SK-N-SH treated with all-trans-retinoic acid at 6 μM for 48 hours (cell line): ENCODE results near the gene KL.

Source experiments
- ATAC-seq: fragments of 200-7000 bp; cut with Tn5 transposase; 3 replicates; pipeline ENCODE4 v1.9.1; 2020; ENCODE audit warnings: mild to moderate bottlenecking, moderate library complexity
- ARNTL ChIP-seq: fragments of 450-650 bp; formaldehyde crosslinking; IDR thresholded peaks from 2 replicates; pipeline ENCODE4 v1.5.0; 2020; ENCODE audit warnings: low read depth, mild to moderate bottlenecking, moderate library complexity, borderline replicate concordance
- BACH2 ChIP-seq: fragments of 250-450 bp; sonication (Bioruptor Pico); IDR thresholded peaks from 2 replicates; pipeline ENCODE4 v1.9.0; 2021; ENCODE audit warnings: mild to moderate bottlenecking, borderline replicate concordance
- CSDC2 ChIP-seq: fragments of 250-450 bp; sonication (Bioruptor Pico); IDR thresholded peaks from 2 replicates; pipeline ENCODE4 v1.5.0; 2020; ENCODE audit warnings: mild to moderate bottlenecking, moderate library complexity
- ESRRG ChIP-seq: fragments of 250-450 bp; sonication (Bioruptor Pico); IDR thresholded peaks from 2 replicates; pipeline ENCODE4 v1.6.1; 2021; ENCODE audit warnings: mild to moderate bottlenecking
- GLIS3 ChIP-seq: fragments of 250-450 bp; sonication (Bioruptor Pico); IDR thresholded peaks from 2 replicates; pipeline ENCODE4 v1.5.0; 2020; ENCODE audit warnings: mild to moderate bottlenecking, moderate library complexity
- ISL1 ChIP-seq: fragments of 250-450 bp; sonication (Bioruptor Pico); IDR thresholded peaks from 2 replicates; pipeline ENCODE4 v2.1.2; 2022; ENCODE audit warnings: mild to moderate bottlenecking, moderate library complexity
- OSR1 ChIP-seq: fragments of 250-450 bp; sonication (Bioruptor Pico); IDR thresholded peaks from 2 replicates; pipeline ENCODE4 v1.8.0; 2022; ENCODE audit warnings: moderate library complexity, mild to moderate bottlenecking, inconsistent platforms
- POU6F1 ChIP-seq: fragments of 250-450 bp; sonication (Bioruptor Pico); IDR thresholded peaks from 2 replicates; pipeline ENCODE4 v1.8.0; 2021; ENCODE audit warnings: low read depth, mild to moderate bottlenecking, moderate library complexity, borderline replicate concordance
- PPARA ChIP-seq: fragments of 250-450 bp; sonication (Bioruptor Pico); IDR thresholded peaks from 2 replicates; pipeline ENCODE4 v1.5.0; 2020; ENCODE audit warnings: mild to moderate bottlenecking, borderline replicate concordance
- RARB ChIP-seq: fragments of 250-450 bp; sonication (Bioruptor Pico); IDR thresholded peaks from 2 replicates; pipeline ENCODE4 v1.8.0; 2021; ENCODE audit warnings: mild to moderate bottlenecking, moderate library complexity
- SNAI2 ChIP-seq: fragments of 250-450 bp; sonication (Bioruptor Pico); IDR thresholded peaks from 2 replicates; pipeline ENCODE4 v1.5.0; 2020; ENCODE audit warnings: mild to moderate bottlenecking, moderate library complexity
- TCF4 ChIP-seq: fragments of 250-450 bp; sonication (Bioruptor Pico); IDR thresholded peaks from 2 replicates; pipeline ENCODE4 v1.8.0; 2021; ENCODE audit warnings: mild to moderate bottlenecking, moderate library complexity, borderline replicate concordance
- TOX ChIP-seq: fragments of 250-450 bp; sonication (Bioruptor Pico); IDR thresholded peaks from 2 replicates; pipeline ENCODE4 v1.8.0; 2021; ENCODE audit warnings: mild to moderate bottlenecking, moderate library complexity, borderline replicate concordance
- TSHZ2 ChIP-seq: fragments of 250-450 bp; sonication (Bioruptor Pico); IDR thresholded peaks from 2 replicates; pipeline ENCODE4 v1.5.0; 2020; ENCODE audit warnings: mild to moderate bottlenecking, moderate library complexity
- ZC3H10 ChIP-seq: fragments of 250-450 bp; sonication (Bioruptor Pico); IDR thresholded peaks from 2 replicates; pipeline ENCODE4 v1.5.1; 2021; ENCODE audit warnings: mild to moderate bottlenecking, moderate library complexity
- ZFP3 ChIP-seq: fragments of 250-450 bp; sonication (Bioruptor Pico); IDR thresholded peaks from 2 replicates; pipeline ENCODE4 v1.5.0; 2020; ENCODE audit warnings: mild to moderate bottlenecking, moderate library complexity
- ZFP30 ChIP-seq: fragments of 450-650 bp; formaldehyde crosslinking; IDR thresholded peaks from 2 replicates; pipeline ENCODE4 v1.5.0; 2022; ENCODE audit warnings: mild to moderate bottlenecking, moderate library complexity
- ZNF8 ChIP-seq: fragments of 450-650 bp; formaldehyde crosslinking; IDR thresholded peaks from 2 replicates; pipeline ENCODE4 v1.5.0; 2020; ENCODE audit warnings: mild to moderate bottlenecking, moderate library complexity
- TF ChIP-seq, protein P1 (sequence below): fragments of 250-450 bp; sonication (Bioruptor Pico); IDR thresholded peaks from 2 replicates; pipeline ENCODE4 v1.5.1; 2021; ENCODE audit warnings: mild to moderate bottlenecking, moderate library complexity
- TF ChIP-seq, protein P2 (sequence below): fragments of 250-450 bp; sonication (Bioruptor Pico); IDR thresholded peaks from 2 replicates; pipeline ENCODE4 v1.5.1; 2020; ENCODE audit warnings: low read depth, mild to moderate bottlenecking, moderate library complexity
- TF ChIP-seq, protein P3 (sequence below): fragments of 250-450 bp; sonication (Bioruptor Pico); IDR thresholded peaks from 2 replicates; pipeline ENCODE4 v1.8.0; 2020; ENCODE audit warnings: mild to moderate bottlenecking, moderate library complexity, borderline replicate concordance

Gene KL

DNA sequence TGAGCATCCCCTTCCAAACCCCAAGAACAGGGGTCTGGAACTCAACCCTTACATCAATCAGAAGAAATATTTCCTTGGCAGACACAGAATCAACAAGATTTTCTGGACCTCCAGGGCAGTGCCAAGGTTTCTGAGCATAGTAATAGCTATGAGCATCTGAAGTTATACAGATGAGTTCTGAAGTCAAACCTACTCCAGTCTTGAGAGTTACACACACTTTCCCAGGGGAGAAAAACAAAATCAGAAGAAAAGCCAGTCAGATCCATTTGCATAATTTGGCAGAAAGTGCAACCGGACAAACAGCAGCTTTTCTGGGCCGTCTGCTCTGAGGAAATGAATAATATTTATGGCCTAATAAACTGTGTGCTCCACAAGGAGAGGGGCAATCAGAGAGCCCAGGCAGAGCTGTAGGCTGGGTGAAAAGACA lies 93.1 kb downstream of the KL start:
- ATAC-seq = no peak
- TF ChIP-seq POU6F1 (CRISPR knock-in tag) = no peak
- TF ChIP-seq OSR1 = no peak
- TF ChIP-seq BACH2 (CRISPR knock-in tag) = no peak
- TF ChIP-seq ESRRG = no peak
- TF ChIP-seq ZFP30 = no peak
- no peak for TF ChIP-seq CSDC2 (CRISPR knock-in tag)
- TF ChIP-seq SNAI2 = no peak
- TF ChIP-seq, protein P1, sequence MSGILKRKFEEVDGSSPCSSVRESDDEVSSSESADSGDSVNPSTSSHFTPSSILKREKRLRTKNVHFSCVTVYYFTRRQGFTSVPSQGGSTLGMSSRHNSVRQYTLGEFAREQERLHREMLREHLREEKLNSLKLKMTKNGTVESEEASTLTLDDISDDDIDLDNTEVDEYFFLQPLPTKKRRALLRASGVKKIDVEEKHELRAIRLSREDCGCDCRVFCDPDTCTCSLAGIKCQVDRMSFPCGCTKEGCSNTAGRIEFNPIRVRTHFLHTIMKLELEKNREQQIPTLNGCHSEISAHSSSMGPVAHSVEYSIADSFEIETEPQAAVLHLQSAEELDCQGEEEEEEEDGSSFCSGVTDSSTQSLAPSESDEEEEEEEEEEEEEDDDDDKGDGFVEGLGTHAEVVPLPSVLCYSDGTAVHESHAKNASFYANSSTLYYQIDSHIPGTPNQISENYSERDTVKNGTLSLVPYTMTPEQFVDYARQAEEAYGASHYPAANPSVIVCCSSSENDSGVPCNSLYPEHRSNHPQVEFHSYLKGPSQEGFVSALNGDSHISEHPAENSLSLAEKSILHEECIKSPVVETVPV = no peak
- TF ChIP-seq, protein P2, sequence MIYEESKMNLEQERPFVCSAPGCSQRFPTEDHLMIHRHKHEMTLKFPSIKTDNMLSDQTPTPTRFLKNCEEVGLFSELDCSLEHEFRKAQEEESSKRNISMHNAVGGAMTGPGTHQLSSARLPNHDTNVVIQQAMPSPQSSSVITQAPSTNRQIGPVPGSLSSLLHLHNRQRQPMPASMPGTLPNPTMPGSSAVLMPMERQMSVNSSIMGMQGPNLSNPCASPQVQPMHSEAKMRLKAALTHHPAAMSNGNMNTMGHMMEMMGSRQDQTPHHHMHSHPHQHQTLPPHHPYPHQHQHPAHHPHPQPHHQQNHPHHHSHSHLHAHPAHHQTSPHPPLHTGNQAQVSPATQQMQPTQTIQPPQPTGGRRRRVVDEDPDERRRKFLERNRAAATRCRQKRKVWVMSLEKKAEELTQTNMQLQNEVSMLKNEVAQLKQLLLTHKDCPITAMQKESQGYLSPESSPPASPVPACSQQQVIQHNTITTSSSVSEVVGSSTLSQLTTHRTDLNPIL (CRISPR knock-in tag) = no peak
- no peak for TF ChIP-seq ZNF8 (CRISPR knock-in tag)
- TF ChIP-seq TSHZ2 (CRISPR knock-in tag) = no peak
- TF ChIP-seq ARNTL = no peak
- TF ChIP-seq RARB (CRISPR knock-in tag) = no peak
- TF ChIP-seq ZFP3 (CRISPR knock-in tag) = no peak
- no peak for TF ChIP-seq ZC3H10 (CRISPR knock-in tag)
- TF ChIP-seq TOX (CRISPR knock-in tag) = no peak
- TF ChIP-seq ISL1 (CRISPR knock-in tag) = no peak
- no peak for TF ChIP-seq TCF4 (CRISPR knock-in tag)

DNA sequence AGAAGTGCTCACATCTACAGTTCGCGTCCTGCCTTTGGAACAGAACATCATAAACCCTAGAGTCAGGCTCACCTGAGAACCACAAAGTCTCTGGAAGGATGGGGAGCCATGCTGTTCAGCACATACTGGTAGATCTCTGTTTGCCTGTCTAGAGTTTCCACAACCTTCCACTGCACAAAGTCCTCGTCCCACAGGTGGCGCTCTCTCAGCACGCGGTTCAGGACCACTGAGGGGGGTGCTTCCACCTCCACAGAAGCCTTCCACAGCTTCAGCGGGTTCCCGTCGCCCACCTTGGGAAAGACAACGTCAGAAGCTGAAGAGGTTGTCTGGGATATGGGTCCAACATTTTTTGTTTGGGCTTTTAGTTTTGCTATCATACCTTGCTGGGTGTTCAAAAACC lies 93.6 kb downstream of the KL start:
- no peak for TF ChIP-seq RARB (CRISPR knock-in tag)
- TF ChIP-seq POU6F1 (CRISPR knock-in tag) = no peak
- TF ChIP-seq SNAI2 = no peak
- TF ChIP-seq, protein P2 (CRISPR knock-in tag) = no peak
- TF ChIP-seq GLIS3 (CRISPR knock-in tag) = no peak
- no peak for TF ChIP-seq ISL1 (CRISPR knock-in tag)
- TF ChIP-seq ARNTL = no peak
- TF ChIP-seq PPARA (CRISPR knock-in tag) = no peak
- no peak for TF ChIP-seq ZFP3 (CRISPR knock-in tag)
- no peak for TF ChIP-seq ZNF8 (CRISPR knock-in tag)
- TF ChIP-seq, protein P1 = no peak
- TF ChIP-seq, protein P3, sequence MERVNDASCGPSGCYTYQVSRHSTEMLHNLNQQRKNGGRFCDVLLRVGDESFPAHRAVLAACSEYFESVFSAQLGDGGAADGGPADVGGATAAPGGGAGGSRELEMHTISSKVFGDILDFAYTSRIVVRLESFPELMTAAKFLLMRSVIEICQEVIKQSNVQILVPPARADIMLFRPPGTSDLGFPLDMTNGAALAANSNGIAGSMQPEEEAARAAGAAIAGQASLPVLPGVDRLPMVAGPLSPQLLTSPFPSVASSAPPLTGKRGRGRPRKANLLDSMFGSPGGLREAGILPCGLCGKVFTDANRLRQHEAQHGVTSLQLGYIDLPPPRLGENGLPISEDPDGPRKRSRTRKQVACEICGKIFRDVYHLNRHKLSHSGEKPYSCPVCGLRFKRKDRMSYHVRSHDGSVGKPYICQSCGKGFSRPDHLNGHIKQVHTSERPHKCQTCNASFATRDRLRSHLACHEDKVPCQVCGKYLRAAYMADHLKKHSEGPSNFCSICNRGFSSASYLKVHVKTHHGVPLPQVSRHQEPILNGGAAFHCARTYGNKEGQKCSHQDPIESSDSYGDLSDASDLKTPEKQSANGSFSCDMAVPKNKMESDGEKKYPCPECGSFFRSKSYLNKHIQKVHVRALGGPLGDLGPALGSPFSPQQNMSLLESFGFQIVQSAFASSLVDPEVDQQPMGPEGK (CRISPR knock-in tag) = no peak
- no peak for TF ChIP-seq TCF4 (CRISPR knock-in tag)
- TF ChIP-seq BACH2 (CRISPR knock-in tag) = no peak
- peak; percentile 30; the same call in 1 of the 3 replicates for ATAC-seq
